GM12872 (cell line): ENCODE results near the gene CHL1.

Experiments
- CTCF ChIP-seq: IDR thresholded peaks from 3 replicates; pipeline ENCODE4 v1.5.1; 2011; ENCODE audit warnings: low read depth, mild to moderate bottlenecking, low read length, moderate library complexity; ENCODE audit not compliant: insufficient read depth

CHL1 gene

DNA sequence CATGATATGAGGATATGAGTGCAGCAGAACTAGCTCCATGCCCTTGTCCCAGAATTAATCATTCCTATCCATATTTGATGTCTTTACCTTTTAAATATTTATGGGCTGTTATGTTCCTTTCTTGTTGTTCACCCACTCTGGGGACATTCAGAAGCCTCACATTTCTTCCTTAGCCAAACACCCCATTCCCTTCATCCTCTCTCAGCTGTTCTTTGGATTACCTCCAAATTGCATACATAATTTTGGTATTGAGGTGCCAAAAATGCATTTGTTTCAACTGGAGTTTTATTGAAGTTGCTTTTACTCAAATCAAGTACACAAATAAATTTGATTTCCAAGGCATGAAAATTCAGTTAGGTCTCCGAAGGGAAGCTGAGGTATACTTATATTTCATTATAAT, 51.4 kb downstream of the CHL1 start:
- TF ChIP-seq CTCF = no peak

DNA sequence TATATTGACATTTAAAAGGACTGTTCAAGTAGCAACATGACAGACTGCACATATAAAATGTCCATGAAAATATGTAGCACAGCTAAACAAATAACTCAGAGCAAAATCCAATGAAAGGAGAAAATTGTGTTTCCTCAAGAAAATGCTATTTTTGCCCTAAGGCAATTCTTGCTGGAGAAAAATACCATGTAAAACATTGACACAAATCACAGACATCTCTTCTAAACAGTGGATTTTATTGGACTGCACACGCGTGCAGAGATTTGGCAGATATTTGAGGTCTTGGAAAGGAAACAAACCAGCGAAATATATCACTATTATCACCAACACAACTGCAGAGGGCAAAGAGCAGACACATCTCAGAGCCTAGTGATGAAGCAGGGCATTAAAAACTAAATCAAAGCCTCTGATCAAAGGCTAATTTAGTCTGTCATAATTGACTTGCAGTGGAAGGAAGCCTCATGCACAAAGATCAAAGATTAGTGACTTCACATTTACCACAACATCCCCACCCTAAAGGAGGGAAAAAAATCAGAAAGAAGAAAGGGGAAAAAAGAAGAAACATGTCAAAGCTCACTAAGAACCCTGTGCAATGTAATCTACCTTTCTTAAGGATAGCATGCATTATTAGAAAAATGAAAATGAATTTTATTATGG, 52.4 kb downstream of the CHL1 start:
- TF ChIP-seq CTCF = no peak

DNA sequence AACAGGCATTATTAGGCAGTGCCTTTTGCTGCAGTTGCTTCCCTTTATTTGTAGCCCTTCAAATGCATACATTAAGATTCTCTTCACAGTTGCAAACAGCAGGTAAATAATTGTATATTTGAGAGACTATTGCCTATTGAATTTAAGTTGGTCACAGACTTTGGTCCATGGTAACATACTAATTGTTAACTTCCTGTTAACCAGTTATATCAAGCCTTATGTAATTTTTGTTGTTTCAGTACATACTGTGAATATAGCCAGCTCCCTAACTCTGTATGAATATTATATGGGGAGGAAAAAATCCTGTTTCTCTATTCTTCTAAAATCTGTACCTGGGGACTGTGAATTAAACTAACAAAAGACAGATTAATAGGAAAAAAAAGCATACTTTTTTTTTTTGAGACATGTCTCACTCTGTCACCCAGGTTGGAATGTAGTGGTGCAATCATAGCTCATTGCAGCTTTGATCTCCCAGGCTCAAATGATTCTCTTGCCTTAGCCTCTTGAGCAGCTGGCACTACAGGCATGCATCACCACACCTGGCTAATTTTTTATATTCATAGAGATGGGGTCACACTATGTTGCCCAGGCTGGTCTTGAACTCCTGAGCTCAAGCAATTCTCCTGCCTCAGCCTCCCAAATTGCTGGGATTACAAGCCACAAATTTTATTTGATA, 53.2 kb downstream of the CHL1 start:
- TF ChIP-seq CTCF = no peak

GRCh38 chr3:256501-256900, 59.9 kb downstream of the CHL1 start:
- TF ChIP-seq CTCF = no peak

- no peak for TF ChIP-seq CTCF
Measured at GRCh38 chr3:257826-258225, 61.3 kb downstream of the CHL1 start.

GRCh38 chr3:260898-261297, 64.3 kb downstream of the CHL1 start:
- TF ChIP-seq CTCF = no peak

- no peak for TF ChIP-seq CTCF
Measured at GRCh38 chr3:263393-263792, 66.8 kb downstream of the CHL1 start.
